CD4-positive, alpha-beta T cell (primary cell): ENCODE results near the gene RANBP2. TPM values are rescaled to one million over a fixed set of nuclear protein-coding genes. Genes with fewer than 3 reads are reported as not detected.
"Not testable (repeated sequence)": the region's sequence is repeated elsewhere in the genome, so short reads cannot be mapped to it uniquely, and the experiment has no call there.

ENCODE experiments used
- ATAC-seq: fragments of 200-7000 bp; cut with Tn5 transposase; one replicate; pipeline ENCODE4 v1.10.0; 2022; ENCODE audit warnings: mild to moderate bottlenecking; ENCODE audit not compliant: poor library complexity
- CTCF ChIA-PET: fragments of 350-600 bp; sonication (Branson Sonifier 250); formaldehyde crosslinking; loops from one replicate; lab custom pipeline; 2021; ENCODE audit warnings: antibody characterized with exemption, inconsistent platforms; lab: Charles Lee
- POLR2A ChIA-PET: fragments of 350-600 bp; sonication (Branson Sonifier 250); formaldehyde crosslinking; loops from one replicate; lab custom pipeline; 2021; ENCODE audit warnings: antibody characterized with exemption, inconsistent platforms; lab: Charles Lee
- DNase-seq, 14 experiments: peaks; one replicate each; pipeline ENCODE4 v3.0.0-alpha.2; 2013 to 2020; ENCODE audit warnings: mixed read lengths in 2 of 14
- H3K27ac ChIP-seq, 2 donors: one replicate each; pipeline versions ENCODE4 v1.5.1 to v1.7.0; 2013; ENCODE audit warnings: low read length in 2 of 2, low read depth in 1 of 2, mild to moderate bottlenecking in 1 of 2
- H3K27me3 ChIP-seq, 2 experiments: 1 replicate in 1 of 2; 2 replicates in 1 of 2; pipeline versions ENCODE4 v1.6.1 to v1.7.0; 2013; ENCODE audit warnings: low read length in 2 of 2, control low read depth in 1 of 2, mild to moderate bottlenecking in 1 of 2, moderate library complexity in 1 of 2; ENCODE audit not compliant: insufficient read depth in 2 of 2, control insufficient read depth in 1 of 2
- H3K36me3 ChIP-seq: one replicate; pipeline ENCODE4 v1.6.1; 2013; ENCODE audit warnings: low read length, control low read depth; ENCODE audit not compliant: insufficient read depth
- H3K4me1 ChIP-seq: one replicate; pipeline ENCODE4 v1.6.1; 2013; ENCODE audit warnings: low read length, control low read depth; ENCODE audit not compliant: insufficient read depth
- H3K4me3 ChIP-seq: one replicate; pipeline ENCODE4 v1.5.1; 2013; ENCODE audit warnings: mild to moderate bottlenecking, low read length, moderate library complexity
- H3K9me3 ChIP-seq, 2 experiments: 1 replicate in 1 of 2; 2 replicates in 1 of 2; pipeline versions ENCODE4 v1.6.1 to v1.7.0; 2013; ENCODE audit warnings: low read length in 2 of 2, mild to moderate bottlenecking in 2 of 2, control low read depth in 1 of 2, moderate library complexity in 1 of 2; ENCODE audit not compliant: control insufficient read depth in 1 of 2, insufficient read depth in 1 of 2
- H3K27ac Mint-ChIP-seq: one replicate; pipeline ENCODE4 v1.8.0; 2020; ENCODE audit warnings: mixed read lengths
- H3K27me3 Mint-ChIP-seq: one replicate; pipeline ENCODE4 v1.8.0; 2021; ENCODE audit warnings: mixed read lengths
- H3K36me3 Mint-ChIP-seq: one replicate; pipeline ENCODE4 v1.8.0; 2021; ENCODE audit warnings: low read depth, mixed read lengths
- H3K4me1 Mint-ChIP-seq: one replicate; pipeline ENCODE4 v1.8.0; 2021; ENCODE audit warnings: low read depth, mixed read lengths
- H3K4me3 Mint-ChIP-seq: one replicate; pipeline ENCODE4 v1.8.0; 2020; ENCODE audit warnings: mild to moderate bottlenecking, mixed read lengths
- H3K9me3 Mint-ChIP-seq: one replicate; pipeline ENCODE4 v1.8.0; 2020; ENCODE audit warnings: mixed read lengths
- CTCF ChIP-seq: fragments of 200-600 bp; IDR thresholded peaks from one replicate; pipeline ENCODE4 v1.8.0; 2022; ENCODE audit warnings: antibody characterized with exemption, mild to moderate bottlenecking
- intact Hi-C, 2 experiments: fragments of 100-400 bp; cut with DNase I in 1 of 2; cut with micrococcal nuclease in 1 of 2; formaldehyde crosslinking; loops; one replicate each; pipeline versions ENCODE4 v1.15.1 to v1.9.0; 2023 to 2025; cut with DNase I, micrococcal nuclease
- polyA plus RNA-seq, 2 donors: library from polyadenylated mRNA; unstranded; fragments of 120-200 nt; gene quantifications; one replicate each; pipeline ENCODE4 v1.2.1, GENCODE V29; 2013
- total RNA-seq, 174 experiments: library from RNA in 2 of 174; stranded (reverse) in 2 of 174; gene quantifications; one replicate each; pipeline ENCODE4 v1.2.3 and lab custom pipeline; 2021 to 2026

Gene RANBP2
- total RNA-seq (100 to 1,000 TPM; 182 to 186 TPM), total RNA-seq (lab: John Stamatoyannopoulos, UW) (268 to 1,954 (median 469) reads per million in 172 experiments)
- polyA plus RNA-seq (2013, experiment 1 of 2), result 35.1 TPM
- polyA plus RNA-seq (2013, experiment 2 of 2), result 35.4 TPM

DNA sequence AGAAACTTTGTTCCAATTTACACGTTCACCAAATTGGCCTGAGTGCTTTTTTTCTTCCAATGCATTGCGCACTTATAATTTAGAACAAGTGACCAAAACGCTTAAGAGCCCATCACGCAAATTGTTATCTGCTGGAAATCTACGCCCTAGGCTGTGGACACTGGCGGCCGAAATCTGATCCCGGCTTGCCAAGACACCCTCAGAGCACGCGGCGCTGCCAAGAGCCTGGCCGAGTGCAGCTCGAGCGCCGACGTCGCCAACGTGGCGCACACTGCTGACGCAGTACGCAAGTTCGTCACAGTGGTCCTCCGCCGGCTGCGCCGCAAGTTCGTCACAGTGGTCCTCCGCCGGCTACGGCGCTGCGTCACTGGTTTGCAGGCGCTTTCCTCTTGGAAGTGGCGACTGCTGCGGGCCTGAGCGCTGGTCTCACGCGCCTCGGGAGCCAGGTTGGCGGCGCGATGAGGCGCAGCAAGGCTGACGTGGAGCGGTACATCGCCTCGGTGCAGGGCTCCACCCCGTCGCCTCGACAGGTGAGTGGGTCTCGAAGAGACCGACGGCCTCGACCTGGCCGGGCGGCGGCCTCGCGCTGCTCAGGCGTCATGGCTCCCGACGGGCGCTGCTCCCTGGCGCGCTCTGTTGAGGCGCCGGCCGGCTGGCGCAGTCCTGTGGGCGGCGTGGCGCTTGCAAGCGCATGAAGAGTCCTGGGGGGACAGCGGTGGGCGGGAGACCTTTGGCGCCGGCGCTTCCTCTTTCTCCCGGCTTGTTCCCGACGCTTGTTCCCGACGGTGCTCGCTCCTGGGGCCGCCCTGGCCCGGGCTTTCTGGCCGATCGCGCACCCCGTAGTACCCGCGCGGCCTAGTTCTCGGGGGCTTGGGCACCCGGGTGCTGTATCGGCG, at the start of gene RANBP2:
TSS of gene RANBP2 (plus strand) at position 334 of the 896 bp plus-strand sequence. CDS start at position 459, 125 bp downstream.
- Histone ChIP-seq H3K27me3 (no peaks in the 10 kb centered on the region), H3K9me3 (no peaks in the 10 kb centered on the region), H3K4me1 (peaks cover 22% of the 10 kb centered on the region), H3K27ac (peak within 1 kb of the TSS; percentile 87 to 88), H3K36me3 (no peaks in the 10 kb centered on the region), H3K4me3 (peak within 1 kb of the TSS; percentile 69)
- no peaks in the 10 kb centered on the region for H3K9me3 Mint-ChIP-seq
- DNase-seq, result peak; percentile 84 to 99 (median 92)
- TF ChIP-seq CTCF, result no peak
- POLR2A ChIA-PET, result interaction anchor here (0.5 to 2.0 kb wide), 7 partner anchors 35 to 312 kb away, joined by 3 to 5 read pairs (median 3); partner anchors contain the start of genes GCC2 and LIMS1
- peak; percentile 88 for ATAC-seq
- CTCF ChIA-PET, result no interaction called here
- intact Hi-C loops, result loop anchor here (2.0 to 10.0 kb wide), 8 partner anchors 65 to 1488 kb away; partner anchors contain the start of genes CCDC138 (in 1 of the 2), GCC2 (in 1 of the 2), LIMS1 (in 1 of the 2) and NPHP1 (in 1 of the 2)
- H3K27ac Mint-ChIP-seq, result peak within 1 kb of the TSS; percentile 98
- peak within 1 kb of the TSS; percentile 98 for H3K4me3 Mint-ChIP-seq
- no peaks in the 10 kb centered on the region for H3K27me3 Mint-ChIP-seq
- peaks cover 26% of the 10 kb centered on the region for H3K4me1 Mint-ChIP-seq
- peaks cover 9% of the 10 kb centered on the region for H3K36me3 Mint-ChIP-seq

GRCh38 chr2:108670282-108670681, 49.0 kb upstream of the RANBP2 start:
- H3K4me1 ChIP-seq, H3K4me3 ChIP-seq, H3K27ac ChIP-seq, DNase-seq, H3K27me3 Mint-ChIP-seq, CTCF ChIA-PET, H3K4me1 Mint-ChIP-seq, H3K4me3 Mint-ChIP-seq, intact Hi-C loops, H3K9me3 ChIP-seq, H3K27ac Mint-ChIP-seq, POLR2A ChIA-PET, H3K27me3 ChIP-seq, H3K9me3 Mint-ChIP-seq, ATAC-seq: not testable (repeated sequence)
- H3K36me3 ChIP-seq, result peaks cover 20% of the 10 kb centered on the region
- peaks cover 21% of the 10 kb centered on the region for H3K36me3 Mint-ChIP-seq

DNA sequence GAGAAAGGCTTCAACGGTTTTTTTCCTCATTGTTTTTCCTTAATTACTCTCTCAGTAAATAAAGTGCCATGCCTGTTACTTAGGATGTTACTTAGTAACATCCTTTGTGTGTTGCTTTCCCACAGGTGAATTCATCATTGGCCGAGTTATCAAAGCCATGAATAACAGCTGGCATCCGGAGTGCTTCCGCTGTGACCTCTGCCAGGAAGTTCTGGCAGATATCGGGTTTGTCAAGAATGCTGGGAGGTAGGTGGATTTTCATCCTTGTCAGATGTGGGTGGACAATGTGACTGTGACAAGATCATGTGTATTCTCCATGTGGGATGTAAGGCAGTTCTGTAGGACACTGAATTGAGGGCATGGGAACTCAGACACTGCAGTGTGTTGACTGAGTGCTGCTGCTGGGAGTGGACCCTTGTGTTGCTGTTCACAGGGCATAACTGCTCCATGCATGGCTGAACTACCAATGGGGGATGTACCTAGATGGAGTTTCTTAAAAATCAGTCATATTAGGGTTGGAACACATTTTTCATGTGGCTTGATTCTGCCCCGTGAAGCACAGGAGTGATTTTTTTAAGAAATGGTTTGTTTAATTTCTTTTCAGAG, 47.0 kb upstream of the RANBP2 start:
- H3K4me3 Mint-ChIP-seq, DNase-seq, H3K27ac ChIP-seq, H3K9me3 Mint-ChIP-seq, H3K27me3 Mint-ChIP-seq, intact Hi-C loops, POLR2A ChIA-PET, H3K27me3 ChIP-seq, CTCF ChIA-PET, H3K4me3 ChIP-seq, H3K9me3 ChIP-seq, ATAC-seq, H3K4me1 Mint-ChIP-seq, H3K27ac Mint-ChIP-seq, H3K4me1 ChIP-seq: not testable (repeated sequence)
- peaks cover 29% of the 10 kb centered on the region for H3K36me3 ChIP-seq
- peaks cover 35% of the 10 kb centered on the region for H3K36me3 Mint-ChIP-seq

GRCh38 chr2:108676522-108676921, 42.8 kb upstream of the RANBP2 start:
- H3K27me3 Mint-ChIP-seq, H3K27ac ChIP-seq, H3K27ac Mint-ChIP-seq, H3K4me3 ChIP-seq, intact Hi-C loops, POLR2A ChIA-PET, DNase-seq, H3K9me3 ChIP-seq, H3K4me3 Mint-ChIP-seq, H3K9me3 Mint-ChIP-seq, H3K4me1 Mint-ChIP-seq, CTCF ChIA-PET, H3K4me1 ChIP-seq, ATAC-seq, H3K27me3 ChIP-seq: not testable (repeated sequence)
- H3K36me3 Mint-ChIP-seq, result peaks cover 57% of the 10 kb centered on the region
- peaks cover 45% of the 10 kb centered on the region for H3K36me3 ChIP-seq

GRCh38 chr2:108677239-108677744, 42.0 kb upstream of the RANBP2 start:
- POLR2A ChIA-PET, H3K27ac ChIP-seq, H3K27ac Mint-ChIP-seq, H3K4me3 ChIP-seq, H3K4me1 Mint-ChIP-seq, H3K9me3 ChIP-seq, CTCF ChIA-PET, H3K4me3 Mint-ChIP-seq, H3K27me3 ChIP-seq, H3K27me3 Mint-ChIP-seq, DNase-seq, H3K9me3 Mint-ChIP-seq, H3K4me1 ChIP-seq, intact Hi-C loops, ATAC-seq: not testable (repeated sequence)
- peaks cover 61% of the 10 kb centered on the region for H3K36me3 Mint-ChIP-seq
- H3K36me3 ChIP-seq, result peaks cover 49% of the 10 kb centered on the region

GRCh38 chr2:108678198-108678651, 41.1 kb upstream of the RANBP2 start:
- ATAC-seq, H3K27me3 Mint-ChIP-seq, H3K4me1 Mint-ChIP-seq, H3K4me3 ChIP-seq, H3K4me3 Mint-ChIP-seq, H3K27ac ChIP-seq, intact Hi-C loops, H3K4me1 ChIP-seq, POLR2A ChIA-PET, DNase-seq, H3K9me3 Mint-ChIP-seq, H3K9me3 ChIP-seq, H3K27ac Mint-ChIP-seq, CTCF ChIA-PET, H3K27me3 ChIP-seq: not testable (repeated sequence)
- H3K36me3 ChIP-seq, result peaks cover 48% of the 10 kb centered on the region
- peaks cover 58% of the 10 kb centered on the region for H3K36me3 Mint-ChIP-seq
